H4 (cell line): ENCODE results near the gene ENTREP1. TPM values are rescaled to one million over a fixed set of nuclear protein-coding genes. Genes with fewer than 3 reads are reported as not detected.

Source experiments
- DNase-seq: peaks from one replicate; pipeline ENCODE4 v3.0.0-alpha.2; 2015; ENCODE audit warnings: low spot score
- total RNA-seq: library from RNA; depleted of rRNA; stranded (reverse); fragments of >200 nt; shearing (Covaris generic); gene quantifications from 2 replicates; pipeline ENCODE4 v1.2.3, GENCODE V29; 2014

Gene ENTREP1
- total RNA-seq, 1 experiment from 2014 or later = 0.08 TPM

DNA sequence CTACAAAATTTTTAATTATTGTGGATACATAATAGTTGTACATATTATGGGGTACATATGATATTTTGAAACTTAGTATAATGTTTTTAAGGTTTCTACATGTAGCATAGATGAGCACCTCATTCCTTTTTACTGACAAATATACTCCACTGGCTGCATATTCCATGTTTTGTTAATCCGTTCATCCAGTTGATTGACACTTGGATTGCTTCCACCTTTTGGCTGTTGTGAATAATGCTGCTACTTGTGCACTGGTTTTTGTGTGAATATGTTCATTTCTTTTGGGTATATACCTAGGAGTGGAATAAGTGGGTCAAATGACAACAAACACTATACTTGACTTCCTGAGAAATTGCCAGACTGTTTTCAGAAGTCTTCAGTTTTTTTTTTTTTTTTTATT, 2.8 kb upstream of the ENTREP1 start:
- DNase-seq = no peak

DNA sequence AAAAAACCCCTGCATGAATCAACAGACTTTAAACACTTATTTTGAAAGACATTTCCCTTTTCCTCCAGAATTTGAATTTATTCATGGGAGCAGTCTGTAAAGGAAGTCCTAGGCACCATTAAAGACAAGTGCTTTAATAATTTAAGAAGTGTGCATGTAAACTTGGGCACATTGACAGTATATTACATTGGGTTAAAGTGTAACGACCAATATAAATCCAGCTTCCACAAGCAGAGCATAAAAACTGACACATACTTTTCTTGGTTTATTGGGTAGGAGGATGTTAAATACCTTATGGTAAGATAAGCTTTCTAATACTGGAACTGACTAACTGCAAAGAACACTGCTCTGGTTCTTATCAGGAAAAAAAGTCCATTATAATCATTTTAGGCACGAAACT, 1.2 kb upstream of the ENTREP1 start:
- no peak for DNase-seq

DNA sequence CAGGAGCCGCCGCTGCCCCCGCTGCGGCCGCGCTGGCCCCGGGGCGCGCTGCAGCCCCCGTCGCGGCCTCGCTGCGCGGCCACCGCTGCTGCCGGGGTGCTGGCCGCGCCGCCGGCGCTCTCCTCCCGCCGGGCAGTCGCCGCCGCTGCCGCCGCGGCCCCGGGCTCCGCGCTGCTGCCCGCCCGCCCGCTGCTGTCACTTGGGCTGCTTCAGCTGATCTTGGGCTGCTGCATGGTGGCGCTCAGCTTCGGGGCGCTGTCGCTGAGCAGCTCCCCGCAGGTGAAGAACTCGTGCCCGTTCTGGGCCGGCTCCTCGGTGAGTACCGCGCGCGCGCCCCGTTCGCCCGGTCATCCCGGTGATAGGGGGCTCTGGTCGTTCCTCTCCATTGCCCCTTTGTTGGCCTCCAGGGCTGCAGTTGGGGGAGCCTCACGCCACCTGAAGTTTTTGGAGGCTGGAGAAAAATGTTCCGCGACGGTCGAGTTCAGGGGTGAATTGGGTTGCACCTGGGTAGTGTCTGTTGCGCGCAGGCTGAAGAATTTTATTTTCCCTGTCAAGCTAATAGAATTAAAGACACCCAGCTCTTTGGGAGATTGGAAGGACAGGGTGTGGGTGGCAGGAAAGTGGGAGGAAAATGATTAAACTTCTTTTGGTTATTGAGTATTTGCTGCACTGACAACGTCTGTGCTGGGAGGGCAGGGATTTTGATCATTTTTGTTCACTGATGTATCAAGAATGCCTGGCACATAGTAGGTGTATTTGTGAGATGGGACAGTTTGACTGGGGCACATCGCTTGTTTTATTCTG, 596 bp downstream of the ENTREP1 start:
- DNase-seq = no peak

DNA sequence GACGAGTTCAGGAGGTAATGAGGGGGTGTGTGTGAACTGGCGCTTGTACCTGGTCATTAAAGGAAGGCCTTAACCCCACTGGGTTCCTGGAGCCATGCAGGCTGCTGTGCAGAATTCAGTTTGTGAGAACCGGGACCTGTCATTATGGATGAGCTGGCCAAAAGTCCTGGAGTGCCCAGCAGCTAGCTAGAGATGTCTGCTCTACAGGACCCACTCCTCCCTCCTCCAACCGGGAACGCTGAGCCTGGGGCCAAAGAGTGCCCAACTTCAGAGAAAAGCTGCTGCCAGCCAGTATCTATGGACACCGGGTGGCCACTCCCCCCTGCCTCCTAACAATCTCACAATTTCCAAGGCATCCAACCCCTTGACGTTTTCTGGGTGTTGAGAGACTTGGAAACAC, 1.2 kb downstream of the ENTREP1 start:
- DNase-seq = no peak

DNA sequence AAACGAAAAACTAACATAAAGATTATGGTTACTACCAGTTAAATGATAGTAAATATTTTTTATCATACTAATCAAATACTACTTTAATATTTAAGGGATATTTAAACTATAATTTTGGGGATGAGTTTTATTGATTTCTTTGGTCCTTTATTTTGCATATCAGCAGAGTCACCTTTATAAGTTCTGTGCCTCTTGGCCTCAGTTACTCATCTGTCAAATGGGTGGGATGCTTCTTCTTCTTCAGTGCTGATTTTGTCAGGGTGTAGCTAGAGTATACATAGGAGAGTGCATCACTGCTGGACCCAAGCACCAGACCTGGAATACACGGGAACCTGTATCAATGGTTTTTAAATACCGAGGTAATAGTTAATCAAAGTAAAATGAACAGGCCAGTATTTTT, 5.6 kb downstream of the ENTREP1 start:
- DNase-seq = no peak

DNA sequence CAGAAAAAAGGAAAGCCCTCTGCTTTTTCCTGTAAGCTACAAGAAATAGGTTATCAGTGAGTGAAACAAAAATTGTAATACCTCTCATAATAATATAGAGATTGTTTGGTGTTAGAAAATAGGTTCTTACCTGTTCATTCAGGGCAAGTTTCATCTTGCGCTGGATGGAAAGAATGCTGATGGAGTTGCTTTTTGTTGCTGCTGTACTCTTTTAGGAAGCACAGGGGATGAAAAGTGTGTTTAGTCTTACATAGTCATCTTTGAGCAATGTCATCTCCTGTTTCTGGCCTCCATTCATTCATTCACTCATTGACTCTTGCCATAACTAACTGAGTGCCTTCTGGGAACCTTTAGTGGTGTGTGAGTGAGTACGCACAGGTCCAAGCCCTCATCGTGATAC, 6.4 kb downstream of the ENTREP1 start:
- DNase-seq = no peak

DNA sequence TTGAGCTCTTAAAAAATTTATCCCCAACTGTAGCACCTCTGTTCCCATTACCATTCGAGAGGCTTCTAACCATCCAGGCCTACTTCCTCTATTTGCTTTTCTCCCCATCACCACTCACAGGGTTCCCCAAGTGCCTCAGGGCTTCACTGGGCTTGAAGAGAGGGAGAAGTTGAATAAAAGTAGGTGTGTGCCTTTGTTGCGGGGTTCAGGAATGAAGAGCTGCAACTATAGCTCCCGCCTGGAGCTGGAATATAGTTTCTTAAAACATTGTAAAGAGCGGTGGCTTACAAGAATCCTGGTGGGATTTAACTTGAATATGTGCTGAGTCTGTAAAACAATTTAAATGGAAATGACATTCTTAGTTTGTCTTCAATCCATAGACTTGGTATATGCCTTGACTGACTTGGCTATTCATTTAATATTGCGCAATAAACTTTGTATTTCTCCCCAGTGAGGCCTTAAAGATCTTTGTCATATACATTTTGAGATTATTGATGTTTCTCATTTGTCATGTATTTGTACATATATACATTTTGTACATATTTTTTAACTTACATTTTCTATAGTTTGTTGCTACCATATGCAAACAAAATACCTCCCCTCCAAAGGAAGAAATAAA, 7.2 kb downstream of the ENTREP1 start:
- DNase-seq = no peak

DNA sequence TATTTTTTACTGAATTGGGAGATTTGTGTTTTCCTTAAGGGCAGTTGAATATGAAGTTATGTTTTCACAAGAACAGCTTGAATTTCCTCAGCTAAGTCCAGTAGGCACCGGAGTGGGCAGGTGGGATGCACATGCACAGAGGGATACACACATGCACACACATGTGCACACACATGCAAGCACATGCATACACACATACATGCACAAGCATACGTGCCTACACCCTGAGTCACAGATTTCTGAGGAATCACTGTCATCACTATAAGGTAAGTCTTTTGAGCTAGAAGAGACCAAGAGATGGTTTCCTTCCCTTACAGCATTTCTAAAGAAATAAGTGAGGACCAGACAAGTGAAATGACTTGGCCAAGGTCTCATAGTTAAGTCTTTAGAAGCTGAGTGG, 8.7 kb downstream of the ENTREP1 start:
- no peak for DNase-seq

DNA sequence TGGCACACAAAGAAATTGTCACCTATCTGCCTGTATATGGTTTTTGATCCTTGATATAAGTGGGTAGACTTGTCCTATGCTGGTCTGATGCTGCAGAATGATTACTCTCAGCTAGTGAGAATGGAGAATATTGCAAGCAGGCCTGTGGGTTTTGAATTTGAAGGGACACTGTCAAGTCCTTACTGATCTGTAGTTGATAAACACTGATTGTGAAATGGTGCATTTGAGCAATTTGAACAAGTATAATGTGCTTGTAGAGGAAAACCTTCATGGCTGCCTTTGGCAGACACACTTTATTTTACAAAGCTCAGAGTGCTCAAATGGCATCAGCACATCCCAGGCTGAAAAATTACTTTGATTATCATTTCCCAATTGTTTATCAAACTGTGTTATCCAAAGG, 9.3 kb downstream of the ENTREP1 start:
- no peak for DNase-seq

DNA sequence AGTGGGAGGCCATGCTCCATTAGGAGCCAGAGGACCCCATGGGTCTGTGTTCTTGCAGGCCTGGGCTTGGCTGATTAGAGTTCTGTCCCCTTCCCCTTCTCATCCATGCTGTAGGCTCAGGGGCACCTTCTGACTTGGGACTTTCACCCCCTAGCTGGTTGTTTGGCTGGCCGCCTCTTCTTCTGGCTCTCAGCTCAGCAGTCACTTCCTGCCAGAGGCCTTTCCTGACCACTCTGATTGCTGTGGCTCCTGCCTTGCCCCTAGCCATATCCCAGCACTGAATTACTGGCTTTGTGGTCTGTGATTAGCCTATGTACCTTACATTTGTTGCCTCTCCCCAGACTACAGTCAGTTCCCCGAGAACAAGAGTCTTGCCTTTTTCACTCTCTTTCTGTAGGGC, 14.6 kb downstream of the ENTREP1 start:
- DNase-seq = no peak

DNA sequence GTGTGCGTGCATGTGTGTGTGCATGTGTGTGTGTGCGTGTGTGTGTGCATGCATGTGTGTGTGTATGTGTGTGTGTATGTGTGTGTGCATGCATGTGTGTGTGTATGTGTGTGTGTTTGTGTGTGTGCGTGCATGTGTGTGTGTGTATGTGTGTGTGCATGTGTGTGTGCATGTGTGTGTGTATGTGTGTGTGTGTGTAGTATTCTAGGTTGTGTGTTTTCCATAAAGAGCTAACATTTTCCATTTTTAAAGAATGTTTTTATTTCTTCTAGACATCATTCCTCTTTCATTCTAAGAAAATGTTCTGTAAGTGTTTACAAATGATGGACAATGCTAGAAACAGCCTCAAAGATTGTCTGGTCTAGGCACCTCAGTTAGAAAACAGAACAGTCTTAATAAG, 15.6 kb downstream of the ENTREP1 start:
- no peak for DNase-seq

DNA sequence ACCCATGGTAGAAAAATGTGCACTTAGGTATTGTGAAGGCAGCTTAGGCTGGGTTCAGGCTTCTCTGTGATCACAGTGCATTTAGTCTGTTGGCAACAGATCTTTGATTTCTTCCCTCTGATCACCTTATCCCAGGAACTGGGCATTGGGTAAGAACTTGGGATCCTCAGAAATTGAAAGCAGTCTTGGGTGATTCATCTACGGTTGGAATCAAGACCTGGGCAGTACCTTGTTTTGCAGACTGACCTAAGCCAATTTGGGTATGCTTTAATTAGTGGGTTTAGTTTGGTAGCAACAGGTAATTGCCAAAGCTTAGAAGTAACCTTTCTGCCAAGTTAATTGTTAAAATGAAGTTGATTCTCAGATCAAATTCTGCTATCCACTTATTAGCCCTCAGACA, 17.8 kb downstream of the ENTREP1 start:
- no peak for DNase-seq

DNA sequence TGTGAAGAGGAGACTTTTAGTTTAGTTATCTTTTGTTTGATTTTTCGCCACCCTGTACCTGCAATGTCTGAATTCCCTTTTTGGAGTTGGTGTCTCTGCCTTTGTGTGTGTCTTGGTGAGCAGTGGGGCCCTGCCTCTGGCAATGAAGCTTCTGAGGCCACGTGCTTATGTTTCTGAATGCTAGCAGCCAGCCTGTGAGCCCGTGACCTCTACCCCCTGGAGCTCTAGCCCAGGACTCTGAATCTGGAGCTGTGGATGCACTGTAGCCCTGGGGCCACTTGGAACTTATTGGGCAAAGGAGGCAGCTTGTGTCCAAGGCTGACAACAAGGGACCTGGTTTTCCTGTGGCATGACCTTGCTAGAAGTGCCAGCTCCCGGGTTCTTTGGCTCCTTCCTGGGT, 19.4 kb downstream of the ENTREP1 start:
- DNase-seq = no peak

DNA sequence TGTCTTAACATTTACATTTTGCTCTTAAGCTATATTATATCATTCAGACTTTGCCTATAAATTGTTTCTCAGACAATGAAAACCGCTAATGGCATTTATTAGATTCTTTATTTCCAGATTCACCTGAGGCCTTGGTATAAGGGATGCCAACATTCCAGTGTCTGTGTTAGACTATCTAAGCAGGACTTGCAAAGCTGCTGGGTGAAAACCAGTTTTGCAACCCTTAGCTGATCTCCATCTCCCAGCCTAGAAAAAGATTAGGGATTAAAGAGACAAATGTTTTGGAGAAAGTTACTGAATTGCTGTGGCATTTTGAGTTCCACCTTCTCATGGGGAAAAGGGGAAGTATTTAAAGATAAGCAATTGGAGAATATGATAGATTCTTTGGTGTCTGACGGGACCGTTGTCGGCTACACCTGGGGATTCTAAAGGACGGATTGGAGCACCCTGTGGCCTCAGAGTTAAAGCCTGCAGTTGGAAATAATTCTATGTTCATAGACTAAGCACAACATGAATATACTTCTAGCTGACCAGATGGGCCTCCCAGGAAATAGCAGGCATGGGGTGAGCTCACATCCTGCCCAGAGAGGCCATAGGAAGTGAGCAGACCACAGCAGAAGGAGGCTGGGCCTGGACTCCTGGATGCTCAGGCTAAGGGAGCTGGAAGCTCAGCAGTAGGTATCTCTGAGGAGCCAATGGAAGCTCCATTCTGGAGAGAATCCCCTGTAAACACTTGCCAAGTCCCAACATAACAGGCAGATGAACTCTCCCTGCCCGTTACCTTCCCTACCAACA, 21.8 kb downstream of the ENTREP1 start:
- DNase-seq = no peak

DNA sequence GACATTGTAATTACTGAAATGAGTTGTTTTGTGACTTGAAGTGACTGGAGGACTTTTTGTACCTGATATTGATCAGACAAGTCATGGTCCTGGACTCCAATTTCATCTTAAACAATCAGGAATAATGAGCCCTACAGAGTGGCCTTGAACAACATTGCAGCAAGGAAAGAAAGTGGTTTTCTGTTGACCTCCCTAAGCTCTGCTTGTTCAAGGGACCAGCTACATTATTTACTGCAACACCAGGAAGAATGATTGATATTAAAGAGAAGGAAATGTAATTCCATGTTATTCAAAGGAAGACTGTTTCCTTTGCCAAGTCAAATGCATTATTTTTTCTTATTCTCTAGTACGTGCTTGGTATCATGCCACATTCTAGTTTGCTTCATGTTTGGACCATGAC, 22.6 kb downstream of the ENTREP1 start:
- no peak for DNase-seq

DNA sequence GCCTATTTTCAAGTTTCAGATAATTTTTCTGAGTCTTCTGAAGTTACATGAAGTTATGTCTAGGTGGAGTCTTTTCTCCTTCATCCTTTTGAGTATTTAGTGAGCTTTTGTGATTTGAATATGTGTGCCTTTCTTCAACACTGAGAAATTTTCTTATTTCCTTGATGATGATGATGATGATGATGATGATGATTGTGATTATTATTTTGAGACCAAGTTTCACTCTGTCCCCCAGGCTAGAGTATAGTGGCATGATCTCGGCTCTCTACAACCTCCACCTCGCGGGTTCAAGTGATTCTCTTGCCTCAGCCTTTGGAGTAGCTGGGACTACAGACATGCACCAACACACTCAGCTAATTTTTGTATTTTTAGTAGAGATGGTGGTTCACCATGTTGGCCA, 26.2 kb downstream of the ENTREP1 start:
- DNase-seq = no peak

DNA sequence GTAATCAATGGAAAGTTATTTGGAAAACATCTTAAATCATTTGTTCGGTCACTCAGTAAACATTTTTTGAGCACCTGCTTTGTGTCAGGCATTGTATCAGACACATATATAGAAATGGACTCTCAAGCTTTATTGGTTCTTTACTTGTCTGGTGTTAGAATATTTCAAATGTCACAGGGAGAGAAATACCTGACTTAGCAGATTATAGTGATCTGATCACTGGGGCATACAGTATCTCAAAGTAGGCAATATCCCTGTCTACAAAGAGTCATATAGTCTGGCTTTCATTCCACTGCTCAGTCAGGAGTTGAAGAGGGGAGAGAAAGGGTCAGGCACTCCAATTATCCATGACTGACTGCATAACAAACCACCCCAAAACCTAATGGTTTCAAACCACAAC, 30.2 kb downstream of the ENTREP1 start:
- no peak for DNase-seq

DNA sequence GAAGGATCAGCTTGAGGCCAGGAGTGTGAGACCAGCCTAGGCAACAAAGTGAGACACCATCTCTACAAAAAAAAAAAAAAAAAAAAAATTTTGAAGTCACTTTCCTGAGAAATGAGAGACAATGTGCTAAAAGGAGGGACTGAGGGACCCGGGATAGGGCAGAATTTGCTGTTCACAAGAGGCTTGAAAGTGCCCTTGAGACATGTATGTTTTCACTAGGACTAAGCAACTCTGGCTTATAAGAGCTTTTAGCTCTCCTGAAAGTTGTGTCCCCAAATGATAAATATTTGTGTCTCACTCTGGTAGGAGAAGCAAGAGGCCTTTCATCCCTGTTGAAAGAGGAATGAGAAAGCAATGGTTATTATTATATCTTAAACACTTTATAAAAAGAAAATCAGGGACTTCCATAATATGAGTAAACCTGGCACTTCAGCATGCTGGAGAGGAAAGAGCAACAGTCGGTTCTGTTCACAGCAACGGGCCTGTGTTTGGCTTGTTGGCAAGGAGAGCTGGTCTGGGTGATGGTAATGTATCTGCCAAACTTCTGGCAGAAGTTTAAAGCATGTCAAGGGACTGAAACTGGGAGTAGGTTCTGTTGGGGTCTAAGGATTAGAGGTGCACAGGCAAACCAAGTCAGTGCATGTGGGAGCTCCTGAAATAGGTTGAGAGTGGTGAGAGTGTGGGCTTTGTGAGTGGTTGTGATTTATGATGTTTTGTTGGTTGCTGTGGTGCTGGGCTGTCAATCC, 32.2 kb downstream of the ENTREP1 start:
- no peak for DNase-seq

DNA sequence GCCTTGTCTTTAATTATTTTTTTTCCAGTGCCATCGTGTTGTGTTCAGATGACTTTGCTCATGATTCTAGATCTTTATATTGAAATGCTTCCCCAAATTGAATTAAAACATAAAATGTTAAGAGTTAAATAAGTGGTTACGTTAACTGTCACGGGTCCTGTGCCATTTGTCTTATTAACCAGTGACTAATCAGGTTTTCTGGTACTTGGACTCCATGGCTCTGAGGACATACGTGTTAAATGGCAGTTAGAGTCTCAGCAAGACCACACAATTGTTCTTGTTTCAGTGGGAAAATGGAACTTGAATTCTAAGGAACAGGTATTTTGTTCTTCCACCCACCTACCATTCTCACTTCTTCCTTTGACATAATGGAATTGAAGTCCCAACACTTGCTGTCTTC, 32.8 kb downstream of the ENTREP1 start:
- DNase-seq = no peak

DNA sequence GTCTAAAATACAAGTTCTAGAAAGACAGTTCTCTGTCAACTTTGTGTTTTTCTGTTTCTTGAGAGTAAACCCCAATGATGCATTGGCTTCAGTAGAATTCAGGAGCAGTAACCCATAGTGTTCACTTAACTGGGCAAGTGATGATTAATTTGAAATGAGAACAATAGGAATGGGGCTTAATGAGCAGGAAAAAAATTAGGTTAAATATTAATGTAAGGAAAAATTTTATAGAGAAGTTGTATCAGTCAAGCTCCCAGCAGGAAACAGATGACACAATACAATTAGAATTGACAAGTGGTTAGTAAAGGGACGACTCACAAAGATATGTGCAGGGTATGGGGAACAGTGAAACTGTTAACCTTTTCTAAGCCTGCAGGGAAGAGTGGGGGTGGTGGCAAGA, 38.2 kb downstream of the ENTREP1 start:
- DNase-seq = no peak

DNA sequence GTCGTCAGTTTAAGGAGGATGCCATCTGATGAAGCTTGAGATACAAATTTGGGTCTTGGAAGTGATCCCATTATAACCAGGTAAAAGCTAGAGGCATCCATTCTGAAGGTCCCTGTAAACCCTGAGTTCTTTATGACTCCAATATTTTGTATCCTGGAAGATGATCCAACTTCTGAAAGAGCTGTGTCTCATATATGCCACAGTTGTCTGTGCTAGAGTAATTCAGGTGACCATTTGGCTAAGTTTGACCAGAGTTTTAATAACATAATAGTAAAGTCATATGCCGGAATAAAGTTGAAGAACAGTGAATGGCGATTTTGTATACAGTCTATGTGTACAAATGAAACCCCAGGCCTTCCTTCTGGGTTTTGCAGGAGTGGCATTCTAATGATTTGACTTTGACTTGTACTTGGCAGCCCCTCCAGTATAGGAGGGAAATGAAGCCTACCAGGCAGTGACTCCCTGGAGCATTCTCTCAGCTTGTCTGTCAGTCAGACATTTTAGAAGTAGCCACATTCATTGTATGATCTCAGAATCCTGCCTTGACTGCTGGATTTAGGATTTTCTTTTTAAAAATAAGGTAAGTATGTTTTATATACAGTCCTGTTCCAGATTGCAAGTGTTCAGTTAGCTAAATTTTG, 39.6 kb downstream of the ENTREP1 start:
- DNase-seq = no peak

DNA sequence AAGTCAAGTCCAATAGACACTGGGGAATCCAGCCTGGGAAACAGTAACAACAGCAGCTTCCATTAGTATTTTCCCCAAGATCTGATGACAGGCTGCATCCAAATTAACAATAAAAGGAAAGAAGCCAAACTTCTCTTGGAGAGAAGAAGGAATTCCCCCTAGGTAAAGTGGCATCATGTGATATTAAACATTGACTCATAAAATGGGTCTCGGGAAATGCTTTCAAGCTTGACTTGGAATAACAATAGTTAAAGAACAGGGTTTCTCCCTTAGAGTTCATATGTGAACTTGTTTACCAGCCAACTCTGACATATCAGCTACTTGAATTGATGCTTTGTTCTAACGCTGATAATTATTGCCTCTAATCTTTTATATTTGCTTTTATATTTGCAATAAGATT, 45.4 kb downstream of the ENTREP1 start:
- no peak for DNase-seq
